Upper lobe of left lung (tissue), 6 donors: ENCODE measurements around the gene LBH. TPM values are rescaled to one million over a fixed set of nuclear protein-coding genes. Genes with fewer than 3 reads are reported as not detected.
A peak's percentile ranks its signal among the peaks of the same experiment; 100 is the strongest.

Source experiments
- ATAC-seq, 2 donors: fragments of 200-7000 bp; cut with Tn5 transposase; one replicate each; pipeline ENCODE4 v1.9.1; 2022; ENCODE audit warnings: mild to moderate bottlenecking in 2 of 2, moderate library complexity in 2 of 2; ENCODE audit not compliant: low FRiP score in 2 of 2
- DNase-seq, 2 donors: peaks; one replicate each; pipeline ENCODE4 v3.0.0-alpha.2; 2019 to 2020
- H3K27ac ChIP-seq, 4 donors: fragments of 200-600 bp; sonication (generic); one replicate each; pipeline ENCODE4 v1.5.1; 2016 to 2019
- H3K27me3 ChIP-seq, 4 donors: fragments of 200-600 bp; sonication (generic); one replicate each; pipeline ENCODE4 v1.5.1; 2017 to 2019
- H3K36me3 ChIP-seq, 4 donors: fragments of 200-600 bp; sonication (generic); one replicate each; pipeline ENCODE4 v1.5.1; 2016 to 2019
- H3K4me1 ChIP-seq, 4 donors: fragments of 200-600 bp; sonication (generic); one replicate each; pipeline ENCODE4 v1.5.1; 2018 to 2019
- H3K4me3 ChIP-seq, 4 donors: fragments of 200-600 bp; sonication (generic); one replicate each; pipeline ENCODE4 v1.5.1; 2017 to 2019; ENCODE audit warnings: mild to moderate bottlenecking in 2 of 4, moderate library complexity in 1 of 4
- H3K9me3 ChIP-seq, 4 donors: fragments of 200-600 bp; sonication (generic); one replicate each; pipeline ENCODE4 v1.5.1; 2018 to 2019
- CTCF ChIP-seq, 6 experiments: fragments of 450-650 bp in 4 of 6; fragments of 200-600 bp in 2 of 6; sonication (generic) in 2 of 6; IDR thresholded peaks; one replicate each; pipeline ENCODE4 v1.5.1; 2016 to 2019; ENCODE audit warnings: antibody characterized with exemption in 6 of 6
- EP300 ChIP-seq, 4 donors: sonication (generic); formaldehyde crosslinking; IDR thresholded peaks; one replicate each; pipeline ENCODE4 v1.5.1; 2017; ENCODE audit warnings: antibody characterized with exemption in 4 of 4, control low read depth in 2 of 4
- POLR2A ChIP-seq, 4 donors: fragments of 450-650 bp; IDR thresholded peaks; one replicate each; pipeline ENCODE4 v1.5.1; 2016 to 2017; ENCODE audit warnings: antibody characterized with exemption in 4 of 4, mild to moderate bottlenecking in 2 of 4
- POLR2AphosphoS5 ChIP-seq, 2 donors: sonication (generic); formaldehyde crosslinking; IDR thresholded peaks; one replicate each; pipeline ENCODE4 v1.5.1; 2017; ENCODE audit warnings: antibody characterized with exemption in 2 of 2
- WGBS, 2 donors: methylation state at CpG; one replicate each; pipeline ENCODE4 v1.1.5; 2017 to 2018; 5-methylcytosine and 5-hydroxymethylcytosine counted together
- total RNA-seq, 6 donors: library from RNA; depleted of rRNA in 4 of 6; stranded (reverse); fragments of >200 nt in 4 of 6; gene quantifications; one replicate each; pipeline versions ENCODE4 v1.1.0 to v1.2.1, GENCODE V29; 2016 to 2021
- donor health status: DM: no; HTN: no; CAD: no; lungs with moderate emphysema.
- donor health status: DM: no; HTN: yes; CAD: no; lungs with severe emphysema.

LBH gene
- total RNA-seq, 6 donors from 2014 or later: 45.6 to 270 (median 154) TPM

DNA sequence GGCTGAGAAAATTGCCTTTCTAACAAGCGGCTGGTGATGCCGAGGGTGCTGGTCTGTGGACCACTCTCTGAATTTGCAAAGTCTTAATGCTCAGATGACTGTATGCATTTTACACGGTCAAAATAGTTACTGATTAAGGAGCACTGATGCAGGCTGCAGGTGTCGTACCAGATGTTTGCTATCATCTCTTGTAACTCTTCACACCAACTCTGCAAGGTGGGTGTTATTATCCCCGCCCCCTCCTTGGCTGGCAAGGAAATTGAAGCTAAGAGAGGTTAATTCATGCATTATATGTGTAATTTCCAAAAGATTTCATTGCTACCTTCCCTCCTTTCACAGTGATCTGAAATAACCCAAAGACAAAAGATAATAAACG, 13.0 kb upstream of the LBH start:
- TF ChIP-seq EP300 (IDR thresholded peaks at IDR 0.05) (no peak), POLR2A (IDR thresholded peaks at IDR 0.05) (no peak), POLR2AphosphoS5 (IDR thresholded peaks at IDR 0.05) (no peak), CTCF (IDR thresholded peaks at IDR 0.05) (no peak)
- no peak for DNase-seq
- 75 to 77% methylated on average over 6 of the region's 6 CpGs for WGBS, 2 donors
- Histone ChIP-seq H3K4me1 (no peaks in the 10 kb centered on the region), H3K9me3 (no peaks in the 10 kb centered on the region), H3K4me3 (no peak overlapping the region), H3K27me3 (no peaks in the 10 kb centered on the region), H3K27ac (peak overlapping the region in 2 of 4 donors; percentile 44 to 53), H3K36me3 (no peaks in the 10 kb centered on the region)
- ATAC-seq: no peak

DNA sequence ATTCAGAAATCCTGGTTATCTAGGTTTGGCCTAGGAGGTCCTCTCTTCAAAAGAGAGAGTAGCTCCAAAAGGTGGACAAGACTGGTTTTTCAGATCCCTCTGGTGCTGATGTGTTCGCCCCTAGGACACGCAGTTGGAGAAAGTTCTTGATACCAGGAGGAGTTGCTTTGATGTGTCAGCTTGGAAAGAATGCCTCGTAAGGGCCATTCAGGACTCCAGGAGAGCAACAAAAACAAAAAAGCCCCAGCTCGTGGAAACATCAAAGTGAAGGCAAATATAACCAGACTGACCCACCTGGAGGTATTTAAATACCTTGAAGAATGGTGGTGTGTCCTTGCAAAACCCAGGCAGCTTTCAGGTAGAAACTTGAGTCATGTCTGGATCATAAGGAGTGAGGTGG, 12.5 kb upstream of the LBH start:
- Histone ChIP-seq H3K4me1 (peaks cover 0 to under 1% (median 0%) of the 10 kb centered on the region in 4 donors), H3K27ac (peak overlapping the region in 1 of 4 donors; percentile 44), H3K36me3 (no peaks in the 10 kb centered on the region), H3K9me3 (no peaks in the 10 kb centered on the region), H3K4me3 (no peak overlapping the region), H3K27me3 (no peaks in the 10 kb centered on the region)
- TF ChIP-seq EP300 (IDR thresholded peaks at IDR 0.05) (no peak), POLR2AphosphoS5 (IDR thresholded peaks at IDR 0.05) (no peak), POLR2A (IDR thresholded peaks at IDR 0.05) (no peak), CTCF (IDR thresholded peaks at IDR 0.05) (no peak)
- no peak for DNase-seq
- ATAC-seq: peak in 1 of 2 donors; percentile 32
- 80% methylated on average over 4 of the region's 4 CpGs for WGBS, 2 donors

DNA sequence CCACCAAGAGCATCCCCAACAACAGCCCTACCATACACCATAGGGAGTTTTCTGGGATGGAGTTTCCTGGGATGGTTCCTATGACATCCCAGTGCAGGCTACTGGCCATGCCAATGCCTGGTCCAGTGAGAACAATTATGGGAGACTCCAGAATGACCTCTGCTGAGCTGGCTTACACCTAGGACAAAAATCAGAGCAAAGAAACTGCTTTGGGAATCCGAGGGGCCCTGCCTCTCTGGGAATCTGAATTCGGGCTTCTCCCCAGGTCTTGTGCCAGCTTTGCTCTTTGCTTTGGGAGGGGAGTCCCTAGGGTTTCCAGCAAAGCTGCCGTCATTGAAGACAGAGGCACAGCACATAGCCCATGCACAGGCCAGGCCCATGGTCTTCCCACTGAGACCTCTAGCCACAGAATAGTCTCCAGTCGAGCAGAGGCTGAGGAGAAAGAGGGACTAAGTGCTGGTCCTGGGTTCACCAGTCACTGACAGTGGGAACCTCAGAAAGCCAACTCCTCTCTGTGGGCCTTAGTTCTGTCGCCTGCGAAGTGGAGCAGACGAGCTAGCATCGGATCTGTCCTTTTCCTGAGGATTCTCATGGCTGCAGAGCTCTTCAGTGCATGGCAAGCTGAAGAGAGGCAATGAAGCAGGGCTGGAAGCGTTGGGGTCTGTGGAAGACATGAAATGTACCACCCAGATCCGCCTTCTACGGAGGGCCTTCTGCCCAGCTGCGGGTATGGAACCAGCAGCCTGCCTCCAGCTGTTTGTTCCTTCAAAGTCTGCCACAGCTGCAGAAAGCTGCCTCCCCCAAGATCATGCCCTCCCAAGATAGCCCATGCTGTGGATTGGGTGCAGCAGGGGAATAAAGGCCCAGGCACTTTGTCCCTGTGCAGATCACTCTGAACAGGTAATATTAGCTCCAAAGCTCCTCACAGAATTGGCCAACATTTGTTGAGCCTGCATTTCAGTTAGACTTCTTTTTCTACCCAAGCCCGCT, 11.2 kb upstream of the LBH start:
- Histone ChIP-seq H3K4me3 (no peak overlapping the region), H3K27ac (no peak overlapping the region), H3K36me3 (no peaks in the 10 kb centered on the region), H3K9me3 (no peaks in the 10 kb centered on the region), H3K27me3 (no peaks in the 10 kb centered on the region), H3K4me1 (peaks cover 5 to 11% (median 6%) of the 10 kb centered on the region in 4 donors)
- no peak for TF ChIP-seq POLR2AphosphoS5 (IDR thresholded peaks at IDR 0.05)
- no peak for TF ChIP-seq POLR2A (IDR thresholded peaks at IDR 0.05)
- no peak for TF ChIP-seq EP300 (IDR thresholded peaks at IDR 0.05)
- no peak for TF ChIP-seq CTCF (IDR thresholded peaks at IDR 0.05)
- ATAC-seq (no peak), DNase-seq (no peak)
- WGBS, 2 donors: 93% methylated on average over 10 to 13 of the region's 13 CpGs

DNA sequence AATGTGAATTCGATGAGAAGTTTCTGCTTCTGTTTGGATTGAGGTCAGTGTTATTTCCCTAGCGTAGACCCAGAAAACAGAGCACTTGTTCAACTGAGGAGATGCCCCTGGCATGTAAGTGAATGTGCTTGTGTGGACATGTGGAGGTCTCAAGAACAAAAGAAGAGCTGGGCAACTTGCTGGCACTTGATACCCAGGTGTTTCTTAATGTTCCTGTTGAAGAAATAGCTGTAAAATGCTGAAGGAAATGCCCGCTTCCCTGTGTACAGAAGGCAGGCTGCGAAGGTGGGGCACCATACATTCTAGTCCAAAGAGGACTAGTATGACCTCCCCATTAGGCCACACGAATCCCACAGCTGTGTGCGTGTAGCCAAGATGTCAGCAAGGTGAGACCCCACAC, 9.8 kb upstream of the LBH start:
- Histone ChIP-seq H3K36me3 (no peaks in the 10 kb centered on the region), H3K27ac (no peak overlapping the region), H3K9me3 (no peaks in the 10 kb centered on the region), H3K4me3 (no peak overlapping the region), H3K4me1 (peaks cover 15 to 23% (median 18%) of the 10 kb centered on the region in 4 donors), H3K27me3 (no peaks in the 10 kb centered on the region)
- DNase-seq: no peak
- ATAC-seq: no peak
- no peak for TF ChIP-seq POLR2AphosphoS5 (IDR thresholded peaks at IDR 0.05)
- TF ChIP-seq EP300 (IDR thresholded peaks at IDR 0.05): no peak
- no peak for TF ChIP-seq POLR2A (IDR thresholded peaks at IDR 0.05)
- no peak for TF ChIP-seq CTCF (IDR thresholded peaks at IDR 0.05)
- WGBS, 2 donors: 79 to 85% methylated on average over 6 of the region's 6 CpGs
